Measurements from ENCODE around the gene RPTOR. TPM values are rescaled to one million over a fixed set of nuclear protein-coding genes. Genes with fewer than 3 reads are reported as not detected.

Gene RPTOR
- total RNA-seq, 1 experiment from 2014 or later, result 25.1 TPM

GRCh38 chr17:80693511-80693910 is 148.9 kb downstream of the RPTOR start:
- no peaks in the 10 kb centered on the region for H3K9me3 Mint-ChIP-seq
- Histone ChIP-seq H4K91ac (ENCODE audit: insufficient read length, low read depth, low read length) (no peak overlapping the region), H3K4me2 (ENCODE audit: insufficient read depth, insufficient read length, low read length) (no peak overlapping the region), H3K9ac (ENCODE audit: extremely low read depth, insufficient read length, low read length) (no peak overlapping the region), H3K79me1 (ENCODE audit: insufficient read depth, low read depth, low read length, poor library complexity, severe bottlenecking) (no peaks in the 10 kb centered on the region), H2AK5ac (ENCODE audit: insufficient read length, low read length) (no peak overlapping the region), H3K18ac (ENCODE audit: insufficient read length, low read depth, low read length) (peak overlapping the region; percentile 9), H3K79me2 (ENCODE audit: insufficient read depth, low read length) (peaks cover 4% of the 10 kb centered on the region; the same call in 1 of the 2 replicates), H3K9me3 (ENCODE audit: control insufficient read depth, low read depth, low read length) (no peaks in the 10 kb centered on the region), H3K23me2 (ENCODE audit: insufficient read length, low read depth, low read length, poor library complexity, severe bottlenecking) (no peaks in the 10 kb centered on the region), H2BK120ac (ENCODE audit: low read depth, low read length, poor library complexity, severe bottlenecking) (no peak overlapping the region), H3K14ac (ENCODE audit: insufficient read depth, low read length) (peak overlapping the region; percentile 50), H4K8ac (replicated peaks; ENCODE audit: insufficient read length, low read depth, low read length) (no peak overlapping the region), H3K4me1 (ENCODE audit: insufficient read depth, low read length) (no peaks in the 10 kb centered on the region; the same call in 1 of the 2 replicates), H4K5ac (ENCODE audit: insufficient read length, low read depth, low read length) (no peak overlapping the region), H2BK12ac (ENCODE audit: insufficient read length, low read depth, low read length) (no peak overlapping the region), H2BK5ac (ENCODE audit: insufficient read length, low read length) (no peak overlapping the region), H3K4ac (ENCODE audit: low read depth, low read length) (no peak overlapping the region), H3K23ac (ENCODE audit: insufficient read length, low read depth, low read length) (no peak overlapping the region), H2BK20ac (ENCODE audit: low read depth, low read length, poor library complexity, severe bottlenecking) (no peak overlapping the region), H3T11ph (ENCODE audit: low read length) (no peak overlapping the region), H3K27ac (ENCODE audit: insufficient read length, low read depth, low read length) (no peak overlapping the region), H2AFZ (ENCODE audit: low read length) (no peak overlapping the region), H2BK15ac (ENCODE audit: low read depth, low read length) (no peak overlapping the region), H4K20me1 (ENCODE audit: control insufficient read depth, insufficient read depth, insufficient read length) (peaks cover 2% of the 10 kb centered on the region), H3K27me3 (ENCODE audit: insufficient read depth, low read length) (no peaks in the 10 kb centered on the region), H3K56ac (ENCODE audit: insufficient read length, low read depth, low read length) (no peak overlapping the region)
- H3K27ac Mint-ChIP-seq, result peak overlapping the region in 2 of 3 experiments; percentile 57 to 96; a peak in 4 of 7 replicates
- DNase-seq, result no peak
- peaks cover 57 to 58% of the 10 kb centered on the region in 2 experiments for H3K4me1 Mint-ChIP-seq
- WGBS (ENCODE audit: extremely low coverage, insufficient read length, low lambda C conversion rate), result no CpG with 5 or more reads among the region's 12 CpGs
- TF ChIP-seq CTCF (conservative IDR thresholded peaks at IDR 0.05), result no peak
- no peaks in the 10 kb centered on the region for H3K27me3 Mint-ChIP-seq (ENCODE audit: low read depth)
- no peak overlapping the region for H3K4me3 Mint-ChIP-seq
- no peaks in the 10 kb centered on the region; a peak in 1 of 7 replicates for H3K36me3 Mint-ChIP-seq (ENCODE audit: insufficient read depth in 1 of 3, low read depth in 3 of 3)

Data from H9 (cell line).